ENCODE results near the gene SLC39A11. TPM values are rescaled to one million over a fixed set of nuclear protein-coding genes. Genes with fewer than 3 reads are reported as not detected.
"Not testable (repeated sequence)": the region's sequence is repeated elsewhere in the genome, so short reads cannot be mapped to it uniquely, and the experiment has no call there.

Gene SLC39A11
- total and polyA plus RNA-seq, 8 donors = 13.6 to 49.0 (median 17.5) TPM

DNA sequence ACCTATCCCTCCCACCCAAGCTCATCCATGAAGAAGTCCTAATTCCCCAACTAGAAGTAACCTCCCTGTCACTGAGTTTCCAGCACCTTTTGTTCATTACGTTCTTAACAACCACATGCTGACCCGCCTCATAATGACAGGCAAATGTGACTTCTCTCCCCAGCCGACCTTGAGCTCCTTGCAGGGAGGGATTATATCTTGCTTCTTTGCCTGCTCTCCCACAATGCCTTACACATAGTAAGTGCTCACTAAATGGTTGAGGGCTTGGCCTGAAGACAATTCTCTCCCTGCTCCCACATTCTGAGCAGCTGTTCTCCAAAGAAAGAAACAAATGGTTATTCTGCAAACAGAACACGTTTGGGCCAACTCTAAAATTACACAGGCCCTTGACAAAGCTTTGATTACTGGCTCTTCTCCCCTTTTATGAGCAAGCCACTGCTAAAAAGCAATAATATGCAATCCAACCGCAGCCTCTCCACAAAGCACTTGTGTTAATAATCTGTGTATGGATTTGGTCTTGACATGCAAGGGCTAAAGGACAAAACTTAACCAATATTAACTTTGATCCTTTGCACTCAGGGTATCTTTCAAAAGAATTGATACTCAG, 23.2 kb downstream of the SLC39A11 start:
- intact Hi-C loops (cut with DNase I) = no loop called here
- TF ChIP-seq, protein P1, sequence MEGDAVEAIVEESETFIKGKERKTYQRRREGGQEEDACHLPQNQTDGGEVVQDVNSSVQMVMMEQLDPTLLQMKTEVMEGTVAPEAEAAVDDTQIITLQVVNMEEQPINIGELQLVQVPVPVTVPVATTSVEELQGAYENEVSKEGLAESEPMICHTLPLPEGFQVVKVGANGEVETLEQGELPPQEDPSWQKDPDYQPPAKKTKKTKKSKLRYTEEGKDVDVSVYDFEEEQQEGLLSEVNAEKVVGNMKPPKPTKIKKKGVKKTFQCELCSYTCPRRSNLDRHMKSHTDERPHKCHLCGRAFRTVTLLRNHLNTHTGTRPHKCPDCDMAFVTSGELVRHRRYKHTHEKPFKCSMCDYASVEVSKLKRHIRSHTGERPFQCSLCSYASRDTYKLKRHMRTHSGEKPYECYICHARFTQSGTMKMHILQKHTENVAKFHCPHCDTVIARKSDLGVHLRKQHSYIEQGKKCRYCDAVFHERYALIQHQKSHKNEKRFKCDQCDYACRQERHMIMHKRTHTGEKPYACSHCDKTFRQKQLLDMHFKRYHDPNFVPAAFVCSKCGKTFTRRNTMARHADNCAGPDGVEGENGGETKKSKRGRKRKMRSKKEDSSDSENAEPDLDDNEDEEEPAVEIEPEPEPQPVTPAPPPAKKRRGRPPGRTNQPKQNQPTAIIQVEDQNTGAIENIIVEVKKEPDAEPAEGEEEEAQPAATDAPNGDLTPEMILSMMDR (IDR thresholded peaks at IDR 0.05) = no peak
- no peaks in the 10 kb centered on the region for H3K9me3 ChIP-seq
- DNase-seq (no peak), ATAC-seq (no peak)
- H3K27me3 ChIP-seq = no peaks in the 10 kb centered on the region
- H3K4me1 ChIP-seq = peaks cover 0 to 50% of the 10 kb centered on the region in 2 donors
- H3K27ac ChIP-seq = no peak overlapping the region
- H3K4me3 ChIP-seq = no peak overlapping the region
- H3K36me3 ChIP-seq = no peaks in the 10 kb centered on the region

DNA sequence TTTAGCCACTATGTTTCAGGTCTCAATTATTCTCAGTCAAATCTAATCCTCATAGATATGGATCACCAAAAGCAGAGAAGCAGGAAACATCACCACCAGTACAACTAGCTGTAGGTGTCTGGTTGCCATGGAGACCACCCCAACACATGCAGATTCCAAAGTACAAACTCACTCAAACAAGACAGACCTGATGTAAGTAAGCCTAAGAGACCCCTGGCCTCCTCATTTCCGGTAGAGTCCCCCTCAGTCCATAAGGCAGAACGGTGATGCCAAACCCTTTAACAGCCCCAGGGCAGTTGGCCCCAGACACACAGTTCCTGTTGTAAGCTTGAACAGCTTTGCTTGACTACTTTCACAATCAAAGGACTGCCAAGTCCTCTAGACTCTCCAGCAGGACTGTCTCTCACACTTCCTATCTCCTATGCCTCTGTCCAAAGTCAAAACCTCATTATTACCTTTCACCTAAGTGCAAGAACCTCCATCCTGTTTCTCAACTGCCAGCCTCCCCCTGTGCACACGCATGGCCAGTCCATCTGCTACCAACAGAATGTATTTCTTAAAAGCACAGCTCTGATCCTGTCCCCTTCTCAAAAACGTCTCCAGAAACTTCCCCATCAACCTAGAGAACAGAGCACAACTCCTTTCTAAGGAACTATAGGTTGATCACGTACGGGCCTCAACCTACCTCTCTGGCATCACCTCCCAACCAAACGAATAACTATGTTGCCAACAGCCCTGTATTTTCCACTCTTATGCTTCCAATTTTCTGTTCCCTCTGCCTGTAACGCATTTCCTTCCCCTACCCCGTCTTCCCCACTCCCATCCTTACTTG, 23.9 kb downstream of the SLC39A11 start:
- Histone ChIP-seq H3K27ac (peak overlapping the region; percentile 33 to 57), H3K4me3 (no peak overlapping the region), H3K4me1 (peaks cover 0 to 48% of the 10 kb centered on the region in 2 donors), H3K27me3 (no peaks in the 10 kb centered on the region), H3K9me3 (no peaks in the 10 kb centered on the region), H3K36me3 (no peaks in the 10 kb centered on the region)
- ATAC-seq (peak; percentile 46), DNase-seq (no peak)
- TF ChIP-seq, protein P1 (IDR thresholded peaks at IDR 0.05) = no peak
- intact Hi-C loops (cut with DNase I) = no loop called here

DNA sequence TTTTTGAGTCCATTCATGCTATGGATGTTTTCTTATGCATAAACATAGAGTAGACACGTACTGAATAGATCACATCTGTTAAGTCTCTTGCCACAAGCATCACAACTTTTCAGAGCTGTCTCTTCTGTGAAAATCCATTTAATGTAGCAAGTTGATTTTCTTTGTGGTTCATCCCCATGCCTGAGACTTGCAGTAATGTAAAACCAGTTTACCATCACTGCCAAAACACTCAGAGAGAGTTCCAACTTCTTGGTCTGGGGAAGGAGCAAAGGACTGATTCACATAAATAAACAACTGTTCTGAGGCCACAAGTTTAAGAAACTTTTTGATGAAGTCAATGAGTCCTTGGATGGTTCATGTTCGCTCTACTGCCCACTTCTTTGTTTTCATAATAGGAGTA, 24.8 kb downstream of the SLC39A11 start:
- H3K9me3 ChIP-seq; H3K27me3 ChIP-seq; H3K36me3 ChIP-seq; H3K4me3 ChIP-seq; DNase-seq; intact Hi-C loops (cut with DNase I): not testable (repeated sequence)
- peaks cover 0 to 53% of the 10 kb centered on the region in 2 donors for H3K4me1 ChIP-seq
- H3K27ac ChIP-seq = peak overlapping the region; percentile 33 to 57
- peak; percentile 52 for ATAC-seq

DNA sequence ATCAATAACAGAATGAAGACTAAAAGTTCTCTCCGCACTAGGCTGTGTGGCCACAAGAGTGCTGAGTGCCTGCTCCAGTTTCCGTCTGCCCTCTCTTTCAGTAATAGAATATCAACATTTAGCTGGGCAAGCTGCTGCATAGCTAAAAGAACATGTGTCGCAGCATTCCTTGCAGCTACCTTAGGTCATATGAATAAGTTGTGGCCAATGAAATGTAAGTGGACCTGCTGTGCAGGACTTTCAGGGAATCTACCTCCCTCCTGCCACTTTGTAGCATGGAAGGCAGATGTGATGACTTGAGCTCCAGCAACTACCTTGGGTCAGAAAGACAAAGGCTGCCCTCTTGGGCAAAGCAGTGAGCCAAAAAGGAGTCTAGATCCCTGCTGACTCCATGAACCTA, 25.4 kb downstream of the SLC39A11 start:
- Histone ChIP-seq H3K9me3 (no peaks in the 10 kb centered on the region), H3K27ac (no peak overlapping the region), H3K4me1 (peaks cover 0 to 52% of the 10 kb centered on the region in 2 donors), H3K27me3 (no peaks in the 10 kb centered on the region), H3K4me3 (no peak overlapping the region), H3K36me3 (no peaks in the 10 kb centered on the region)
- TF ChIP-seq, protein P1 (IDR thresholded peaks at IDR 0.05) = no peak
- intact Hi-C loops (cut with DNase I) = no loop called here
- DNase-seq (no peak), ATAC-seq (no peak)

DNA sequence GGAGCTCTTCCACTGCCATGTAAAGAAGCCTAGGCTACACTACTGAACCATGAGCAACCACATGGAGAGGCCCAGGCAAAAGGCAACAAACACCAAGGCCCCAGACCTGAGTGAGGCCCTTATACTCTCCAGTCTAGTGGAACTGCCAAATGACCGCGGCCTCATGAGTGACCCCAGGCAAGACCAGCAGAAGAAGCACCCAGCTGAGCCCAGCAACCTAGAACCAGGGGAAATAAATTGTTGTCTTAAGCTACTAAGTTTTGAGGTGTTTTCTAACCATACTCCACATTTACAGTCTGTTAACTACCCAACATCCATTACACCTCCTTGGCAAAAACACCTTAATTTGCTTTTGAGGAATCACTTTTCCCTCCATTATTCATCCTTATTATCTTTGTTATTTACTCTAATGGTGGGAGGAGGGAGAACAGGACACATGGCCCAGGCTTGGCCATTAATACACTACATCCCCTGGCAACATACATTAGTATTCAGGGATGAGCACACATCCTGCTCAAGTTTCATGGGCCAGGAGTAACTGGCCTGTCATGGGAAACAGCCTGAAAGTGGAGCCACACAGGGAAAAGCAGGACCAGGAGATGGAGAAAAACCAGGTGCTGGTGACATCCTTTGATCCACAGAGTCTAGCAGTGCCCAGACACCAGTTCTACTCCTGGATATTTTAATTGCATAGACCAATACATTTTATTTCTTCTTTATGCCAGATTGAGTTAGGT, 26.2 kb downstream of the SLC39A11 start:
- H3K9me3 ChIP-seq = no peaks in the 10 kb centered on the region
- no peaks in the 10 kb centered on the region for H3K36me3 ChIP-seq
- ATAC-seq = no peak
- H3K4me3 ChIP-seq = no peak overlapping the region
- H3K4me1 ChIP-seq = peaks cover 0 to 51% of the 10 kb centered on the region in 2 donors
- no peak overlapping the region for H3K27ac ChIP-seq
- intact Hi-C loops (cut with DNase I) = no loop called here
- no peak for DNase-seq
- TF ChIP-seq, protein P1 (IDR thresholded peaks at IDR 0.05) = no peak
- no peaks in the 10 kb centered on the region for H3K27me3 ChIP-seq
